HEK293 (cell line): ENCODE results near the gene SCUBE1.
A peak's percentile ranks its signal among the peaks of the same experiment; 100 is the strongest.

Experiments used
- CTCF ChIA-PET: fragments of 350-600 bp; formaldehyde crosslinking; extraction: SDS; loops from one replicate; lab custom pipeline; 2021; ENCODE audit warnings: antibody characterized with exemption; lab: Yijun Ruan, JAX
- POLR2A ChIA-PET: fragments of 300-600 bp; formaldehyde crosslinking; extraction: SDS; loops from one replicate; lab custom pipeline; 2020; ENCODE audit warnings: antibody characterized with exemption, inconsistent platforms; lab: Yijun Ruan, JAX
- H3K27ac ChIP-seq: fragments of 200-500 bp; sonication (Bioruptor generic); 2 replicates; pipeline ENCODE4 v1.5.1; 2014; ENCODE audit warnings: low read depth, low read length, control low read depth, inconsistent platforms; ENCODE audit errors: extremely low read depth
- H3K36me3 ChIP-seq, 2 experiments: fragments of 200-500 bp in 1 of 2; sonication (Bioruptor generic) in 1 of 2; 1 replicate in 1 of 2; 2 replicates in 1 of 2; pipeline ENCODE4 v1.5.1; 2014 to 2017; ENCODE audit warnings: inconsistent platforms in 2 of 2, low read length in 2 of 2; ENCODE audit not compliant: control insufficient read depth in 2 of 2, insufficient read depth in 1 of 2
- H3K4me1 ChIP-seq: fragments of 200-500 bp; sonication (Bioruptor generic); 2 replicates; pipeline ENCODE4 v1.5.1; 2014; ENCODE audit warnings: mild to moderate bottlenecking, low read length, inconsistent platforms; ENCODE audit not compliant: control insufficient read depth, insufficient read depth
- H3K4me3 ChIP-seq: 2 replicates; pipeline ENCODE4 v1.5.1; 2011; ENCODE audit warnings: low read depth, mild to moderate bottlenecking, control low read depth, low read length, moderate library complexity
- H3K9me3 ChIP-seq: fragments of 200-500 bp; sonication (Bioruptor generic); 2 replicates; pipeline ENCODE4 v1.5.1; 2014; ENCODE audit warnings: low read depth, low read length, inconsistent platforms; ENCODE audit not compliant: control insufficient read depth, insufficient read depth
- BCL6B ChIP-seq: fragments of 450-650 bp; formaldehyde crosslinking; IDR thresholded peaks from 2 replicates; pipeline ENCODE4 v1.5.1; 2017; ENCODE audit warnings: missing biosample characterization, missing genetic modification characterization
- GLIS1 ChIP-seq: fragments of 450-650 bp; formaldehyde crosslinking; IDR thresholded peaks from 2 replicates; pipeline ENCODE4 v1.5.1; 2016; ENCODE audit warnings: missing biosample characterization, missing genetic modification characterization
- HOXC10 ChIP-seq: sonication (generic); formaldehyde crosslinking; IDR thresholded peaks from 2 replicates; pipeline ENCODE4 v1.8.1; 2023; ENCODE audit warnings: mild to moderate bottlenecking, missing genetic modification reagents
- IKZF3 ChIP-seq: fragments of 450-650 bp; IDR thresholded peaks from 2 replicates; pipeline ENCODE4 v1.5.0; 2018; ENCODE audit warnings: missing biosample characterization, mild to moderate bottlenecking, missing genetic modification characterization, moderate library complexity
- KLF10 ChIP-seq: fragments of 450-650 bp; IDR thresholded peaks from 2 replicates; pipeline ENCODE4 v1.5.1; 2018; ENCODE audit warnings: missing biosample characterization, mild to moderate bottlenecking, missing genetic modification characterization
- KLF9 ChIP-seq: fragments of 450-650 bp; formaldehyde crosslinking; IDR thresholded peaks from 2 replicates; pipeline ENCODE4 v1.5.1; 2016; ENCODE audit warnings: missing biosample characterization, missing genetic modification characterization, low read depth
- MYNN ChIP-seq: fragments of 450-650 bp; formaldehyde crosslinking; IDR thresholded peaks from 2 replicates; pipeline ENCODE4 v1.5.1; 2016; ENCODE audit warnings: missing biosample characterization, missing genetic modification characterization, borderline replicate concordance
- PATZ1 ChIP-seq: fragments of 450-650 bp; formaldehyde crosslinking; IDR thresholded peaks from 2 replicates; pipeline ENCODE4 v1.5.1; 2016; ENCODE audit warnings: missing biosample characterization, missing genetic modification characterization
- PBX3 ChIP-seq: sonication (generic); formaldehyde crosslinking; IDR thresholded peaks from 2 replicates; pipeline ENCODE4 v1.8.1; 2022; ENCODE audit warnings: mild to moderate bottlenecking, moderate library complexity, missing genetic modification reagents
- SETDB1 ChIP-seq: IDR thresholded peaks from one replicate; pipeline ENCODE4 v1.6.1; 2017; ENCODE audit warnings: mild to moderate bottlenecking, low read length, moderate library complexity, mixed read lengths; ENCODE audit not compliant: insufficient read length
- YY1 ChIP-seq: fragments of 450-650 bp; formaldehyde crosslinking; IDR thresholded peaks from 2 replicates; pipeline ENCODE4 v1.5.1; 2018; ENCODE audit warnings: missing biosample characterization, missing genetic modification characterization
- ZBTB20 ChIP-seq: fragments of 450-650 bp; formaldehyde crosslinking; IDR thresholded peaks from 2 replicates; pipeline ENCODE4 v1.5.1; 2016; ENCODE audit warnings: missing biosample characterization, missing genetic modification characterization
- ZBTB26 ChIP-seq: fragments of 450-650 bp; formaldehyde crosslinking; optimal IDR thresholded peaks from 2 replicates; pipeline ENCODE3; 2016; ENCODE audit warnings: missing biosample characterization, mild to moderate bottlenecking, missing genetic modification characterization
- ZBTB6 ChIP-seq: fragments of 450-650 bp; formaldehyde crosslinking; IDR thresholded peaks from 2 replicates; pipeline ENCODE4 v1.5.1; 2017; ENCODE audit warnings: missing biosample characterization, missing genetic modification characterization
- ZBTB8A ChIP-seq: fragments of 450-650 bp; formaldehyde crosslinking; IDR thresholded peaks from 2 replicates; pipeline ENCODE4 v1.5.1; 2016; ENCODE audit warnings: missing biosample characterization, missing genetic modification characterization
- ZIC2 ChIP-seq: fragments of 450-650 bp; formaldehyde crosslinking; IDR thresholded peaks from 2 replicates; pipeline ENCODE4 v1.5.1; 2016; ENCODE audit warnings: missing biosample characterization, missing genetic modification characterization
- ZNF121 ChIP-seq: fragments of 450-650 bp; formaldehyde crosslinking; IDR thresholded peaks from 2 replicates; pipeline ENCODE4 v1.5.1; 2016; ENCODE audit warnings: missing biosample characterization, missing genetic modification characterization
- ZNF266 ChIP-seq: fragments of 450-650 bp; formaldehyde crosslinking; IDR thresholded peaks from 2 replicates; pipeline ENCODE4 v1.5.1; 2016; ENCODE audit warnings: missing biosample characterization, missing genetic modification characterization, low read depth
- ZNF544 ChIP-seq: fragments of 450-650 bp; formaldehyde crosslinking; IDR thresholded peaks from 2 replicates; pipeline ENCODE4 v1.5.0; 2017; ENCODE audit warnings: missing biosample characterization, missing genetic modification characterization
- ZNF561 ChIP-seq: fragments of 450-650 bp; IDR thresholded peaks from 2 replicates; pipeline ENCODE4 v1.5.1; 2018; ENCODE audit warnings: missing biosample characterization, missing genetic modification characterization, borderline replicate concordance
- ZNF660 ChIP-seq: fragments of 450-650 bp; IDR thresholded peaks from 2 replicates; pipeline ENCODE4 v1.5.1; 2018; ENCODE audit warnings: missing biosample characterization, mild to moderate bottlenecking, missing genetic modification characterization
- ZNF677 ChIP-seq: fragments of 450-650 bp; IDR thresholded peaks from 2 replicates; pipeline ENCODE4 v1.5.0; 2018; ENCODE audit warnings: missing biosample characterization, mild to moderate bottlenecking, missing genetic modification characterization, moderate library complexity
- ZNF785 ChIP-seq: fragments of 450-650 bp; formaldehyde crosslinking; IDR thresholded peaks from 2 replicates; pipeline ENCODE4 v1.5.1; 2016; ENCODE audit warnings: missing biosample characterization, missing genetic modification characterization
- ZNF843 ChIP-seq: fragments of 450-650 bp; formaldehyde crosslinking; IDR thresholded peaks from 2 replicates; pipeline ENCODE4 v1.5.1; 2016; ENCODE audit warnings: missing biosample characterization, missing genetic modification characterization
- ZSCAN30 ChIP-seq: fragments of 450-650 bp; IDR thresholded peaks from 2 replicates; pipeline ENCODE4 v1.5.1; 2018; ENCODE audit warnings: missing biosample characterization, mild to moderate bottlenecking, missing genetic modification characterization, moderate library complexity

SCUBE1 gene

GRCh38 chr22:43186272-43187170, 156.7 kb downstream of the SCUBE1 start, which contains the start of gene TTLL12:
TTLL12 (minus strand) TSS chr22:43187134; CDS start chr22:43187069, 65 bp downstream.
- no peaks in the 10 kb centered on the region for H3K4me1 ChIP-seq
- TF ChIP-seq PBX3 (CRISPR knock-in tag) (peak; percentile 74), YY1 (peak; percentile 35; the same call in 1 of the 2 replicates), KLF9 (no peak), BCL6B (tag by site-specific recombination) (no peak), MYNN (tag by site-specific recombination) (no peak), PATZ1 (tag by site-specific recombination) (0 out of 2 replicates have a peak, but pooled peaks have one; percentile 18), ZIC2 (tag by site-specific recombination) (peak; percentile 46), SETDB1 (no peak), ZBTB8A (peak; percentile 18; the same call in 1 of the 2 replicates), IKZF3 (peak; percentile 51), ZNF660 (tag by site-specific recombination) (peak; percentile 81), HOXC10 (CRISPR knock-in tag) (0 out of 2 replicates have a peak, but pooled peaks have one; percentile 43), ZBTB20 (tag by site-specific recombination) (0 out of 2 replicates have a peak, but pooled peaks have one; percentile 43), ZBTB6 (tag by site-specific recombination) (peak; percentile 60), ZNF544 (tag by site-specific recombination) (no peak), ZNF843 (tag by site-specific recombination) (no peak), ZNF266 (tag by site-specific recombination) (no peak), ZNF121 (tag by site-specific recombination) (no peak), KLF10 (tag by site-specific recombination) (peak; percentile 69; the same call in 1 of the 2 replicates), GLIS1 (tag by site-specific recombination) (peak; percentile 13; the same call in 1 of the 2 replicates), ZNF561 (tag by site-specific recombination) (no peak; the same call in 1 of the 2 replicates), ZBTB26 (tag by site-specific recombination) (peak; percentile 74), ZSCAN30 (tag by site-specific recombination) (peak; percentile 52; the same call in 1 of the 2 replicates), ZNF677 (tag by site-specific recombination) (peak; percentile 46; the same call in 1 of the 2 replicates), ZNF785 (tag by site-specific recombination) (no peak)
- TF ChIP-seq, all 188 proteins: peak for 15
- H3K27ac ChIP-seq: peak within 1 kb of the TSS; percentile 95
- H3K4me3 ChIP-seq: peak within 1 kb of the TSS; percentile 63
- H3K9me3 ChIP-seq: no peaks in the 10 kb centered on the region
- CTCF ChIA-PET: interaction anchor here (1.1 to 7.1 kb wide), 5 partner anchors 17 to 160 kb away, joined by 3 to 59 read pairs (median 4); no protein-coding TSS in a partner anchor
- POLR2A ChIA-PET: interaction anchor here (0.5 to 2.5 kb wide), 25 partner anchors 11 to 1143 kb away, joined by 3 to 20 read pairs (median 4); partner anchors contain the start of genes CYB5R3, PACSIN2, POLDIP3 and TSPO
- peaks cover 0 to 36% of the 10 kb centered on the region in 2 experiments; a peak in 1 of 3 replicates for H3K36me3 ChIP-seq
